Chondrocyte (in vitro differentiated cells): ENCODE measurements around the gene S100A4. TPM values are rescaled to one million over a fixed set of nuclear protein-coding genes. Genes with fewer than 3 reads are reported as not detected.
A peak's percentile ranks its signal among the peaks of the same experiment; 100 is the strongest.

Source experiments
- DNase-seq: peaks from one replicate; pipeline ENCODE4 v3.0.0; 2021; ENCODE audit warnings: mixed read lengths, low spot score
- H3K27ac Mint-ChIP-seq: one replicate; pipeline ENCODE4 v1.8.0; 2021; ENCODE audit warnings: mild to moderate bottlenecking, moderate library complexity, mixed read lengths; ENCODE audit not compliant: unreplicated experiment
- H3K27me3 Mint-ChIP-seq: 2 replicates; pipeline ENCODE4 v1.8.0; 2021; ENCODE audit warnings: low read depth, mixed read lengths
- H3K36me3 Mint-ChIP-seq: 2 replicates; pipeline ENCODE4 v1.8.0; 2021; ENCODE audit warnings: low read depth, mixed read lengths
- H3K4me1 Mint-ChIP-seq: 2 replicates; pipeline ENCODE4 v1.8.0; 2021; ENCODE audit warnings: low read depth, mild to moderate bottlenecking, mixed read lengths
- H3K4me3 Mint-ChIP-seq: one replicate; pipeline ENCODE4 v1.8.0; 2021; ENCODE audit warnings: mild to moderate bottlenecking, moderate library complexity, mixed read lengths; ENCODE audit not compliant: unreplicated experiment
- H3K9me3 Mint-ChIP-seq: 2 replicates; pipeline ENCODE4 v1.8.0; 2021; ENCODE audit warnings: low read depth, mixed read lengths
- CTCF ChIP-seq: fragments of 200-600 bp; sonication (generic); IDR thresholded peaks from 2 replicates; pipeline ENCODE4 v1.5.0; 2021; ENCODE audit warnings: antibody characterized with exemption, mild to moderate bottlenecking, moderate library complexity
- total RNA-seq: library from RNA; stranded (reverse); gene quantifications from 3 replicates; pipeline ENCODE4 v1.2.1, GENCODE V29; 2021

S100A4 gene
- total RNA-seq, 1 donor from 2014 or later, result 388 TPM

- Mint-ChIP-seq H3K36me3 (no peaks in the 10 kb centered on the region), H3K27me3 (peaks cover 47% of the 10 kb centered on the region), H3K9me3 (no peaks in the 10 kb centered on the region), H3K4me3 (no peak overlapping the region), H3K27ac (no peak overlapping the region), H3K4me1 (peaks cover 3% of the 10 kb centered on the region)
- no peak for DNase-seq
- no peak for TF ChIP-seq CTCF
These were observed 50.1 kb downstream of the S100A4 start for GRCh38 chr1:153495536-153495935.

GRCh38 chr1:153494976-153495535 is 50.5 kb downstream of the S100A4 start:
- H3K9me3 Mint-ChIP-seq, result no peaks in the 10 kb centered on the region
- peaks cover 48% of the 10 kb centered on the region for H3K27me3 Mint-ChIP-seq
- H3K4me1 Mint-ChIP-seq, result peaks cover 6% of the 10 kb centered on the region
- TF ChIP-seq CTCF, result peak; percentile 97
- no peaks in the 10 kb centered on the region for H3K36me3 Mint-ChIP-seq
- H3K27ac Mint-ChIP-seq, result no peak overlapping the region
- DNase-seq, result no peak
- no peak overlapping the region for H3K4me3 Mint-ChIP-seq

Other genes starting within 250 kb of the S100A4 start
- not detected in 3 replicates for gene PGLYRP3, start 232.9 kb downstream of the S100A4 start, total RNA-seq
- gene PGLYRP4, start 197.0 kb downstream of the S100A4 start, total RNA-seq, result not detected in 3 replicates
- gene S100A9, start 188.0 kb downstream of the S100A4 start, total RNA-seq, result not detected in 3 replicates
- gene S100A12, start 170.2 kb downstream of the S100A4 start, total RNA-seq, result not detected in 3 replicates
- gene S100A8, start 154.7 kb downstream of the S100A4 start, total RNA-seq, result not detected in 3 replicates
- not detected in 3 replicates for gene S100A7A, start 129.3 kb downstream of the S100A4 start, total RNA-seq
- not detected in 3 replicates for gene S100A7, start 85.2 kb downstream of the S100A4 start, total RNA-seq
- 1.4 to 12.1 TPM (median 10.9 TPM) in 3 replicates for gene S100A6, start 9.8 kb downstream of the S100A4 start, total RNA-seq
- 0.47 to 0.94 TPM in 2 of 3 replicates, not detected in the other for gene S100A5, start 4.9 kb downstream of the S100A4 start, total RNA-seq
- gene S100A3, start 3.5 kb upstream of the S100A4 start, total RNA-seq, result 6.5 to 10.8 TPM (median 8.7 TPM) in 3 replicates
- 15.4 to 22.2 TPM (median 18.9 TPM) in 3 replicates for gene S100A2, start 20.0 kb upstream of the S100A4 start, total RNA-seq
- 111 to 122 TPM (median 115 TPM) in 3 replicates for gene S100A16, start 67.3 kb upstream of the S100A4 start, total RNA-seq
- not detected in 3 replicates for gene S100A14, start 70.5 kb upstream of the S100A4 start, total RNA-seq
- 98.2 to 113 TPM (median 98.4 TPM) in 3 replicates for gene S100A13, start 81.7 kb upstream of the S100A4 start, total RNA-seq
- 1.2 to 1.5 TPM (median 1.3 TPM) in 3 replicates for gene S100A1, start 82.6 kb upstream of the S100A4 start, total RNA-seq
- 44.4 to 56.9 TPM (median 47.9 TPM) in 3 replicates for gene CHTOP, start 88.3 kb upstream of the S100A4 start, total RNA-seq
- 31.1 to 41.8 TPM (median 35.9 TPM) in 3 replicates for gene SNAPIN, start 112.9 kb upstream of the S100A4 start, total RNA-seq
- gene ILF2, start 125.2 kb upstream of the S100A4 start, total RNA-seq, result 120 to 164 TPM (median 122 TPM) in 3 replicates
- gene NPR1, start 132.9 kb upstream of the S100A4 start, total RNA-seq, result 0.21 to 0.27 TPM in 2 of 3 replicates, not detected in the other
- 48.6 to 61.0 TPM (median 49.1 TPM) in 3 replicates for gene INTS3, start 182.2 kb upstream of the S100A4 start, total RNA-seq
- 10.6 to 16.6 TPM (median 11.6 TPM) in 3 replicates for gene SLC27A3, start 229.6 kb upstream of the S100A4 start, total RNA-seq